HG03565 (cell line): ENCODE measurements around the gene GRK6.
A peak's percentile ranks its signal among the peaks of the same experiment; 100 is the strongest.

Experiments used
- ATAC-seq: cut with Tn5 transposase; IDR thresholded peaks from one replicate; pipeline ENCODE4 v1.9.1; 2021; ENCODE audit warnings: mild to moderate bottlenecking, moderate library complexity; ENCODE audit not compliant: unreplicated experiment

GRK6 gene

DNA sequence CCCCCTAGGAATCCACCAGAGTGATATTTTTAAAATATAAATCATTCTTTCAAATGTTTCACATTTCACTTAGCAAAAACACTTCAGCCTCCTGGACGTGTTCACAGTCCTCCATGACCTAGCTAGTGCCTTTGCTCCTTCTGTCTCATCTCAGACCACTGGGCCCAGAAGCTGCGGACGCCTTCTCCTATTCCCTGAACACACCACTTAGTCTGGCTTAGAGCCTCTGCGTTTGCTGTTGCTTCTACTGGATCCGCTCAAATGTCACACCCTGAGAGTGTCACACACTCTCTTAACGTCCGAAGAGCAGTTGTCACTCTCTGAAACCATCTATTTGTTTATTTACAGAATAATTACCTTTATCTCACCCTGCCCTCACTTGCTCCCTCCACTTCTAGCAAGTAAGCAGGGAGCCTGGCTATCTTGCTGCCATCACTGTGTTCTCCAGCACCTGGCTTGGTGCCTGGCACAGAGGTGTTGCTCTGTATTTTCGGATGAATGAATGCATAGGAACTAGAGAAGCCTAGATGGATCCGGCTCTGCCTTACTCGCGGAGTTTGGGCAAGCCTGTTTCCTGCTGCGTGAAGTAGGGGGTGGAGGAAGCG lies 1.2 kb upstream of the GRK6 start:
- ATAC-seq, result no peak

DNA sequence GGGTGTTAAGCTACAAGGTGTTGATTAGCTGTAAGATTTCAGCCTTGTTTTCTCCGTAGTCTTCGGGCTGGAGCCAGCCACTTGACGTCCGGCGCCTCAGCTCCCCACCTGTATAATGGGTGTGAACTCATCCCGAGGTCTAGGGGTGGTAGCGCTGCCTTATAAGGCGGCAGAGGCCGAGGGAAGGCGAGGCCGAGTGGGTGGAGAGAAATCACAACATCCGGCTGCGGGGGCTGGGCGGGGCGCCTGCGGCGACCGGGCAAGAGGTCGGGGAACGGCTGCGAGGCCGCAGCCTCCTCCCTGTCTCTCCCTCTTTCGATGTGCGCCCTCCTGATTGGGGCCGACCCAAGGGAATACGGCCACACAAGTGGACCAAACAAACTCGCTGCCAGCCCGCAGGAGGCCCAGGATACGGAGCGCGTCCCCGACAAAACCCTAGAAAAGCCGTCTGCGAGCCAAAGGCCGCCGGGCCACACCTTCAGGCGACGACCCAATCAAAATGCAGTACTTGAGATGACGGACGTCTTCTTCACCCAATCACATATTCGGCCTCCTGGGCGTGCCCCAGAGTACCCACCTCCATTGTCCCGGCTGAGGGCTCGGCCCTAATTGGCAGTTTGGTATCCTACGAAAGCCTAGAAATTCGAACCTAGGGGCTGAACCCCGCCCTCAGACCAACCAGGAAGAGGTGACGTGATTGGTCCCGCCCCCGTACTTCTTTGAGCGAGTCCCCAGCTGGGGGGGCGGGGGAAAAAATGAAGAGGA lies 493 bp upstream of the GRK6 start:
- peak; percentile 63 for ATAC-seq

DNA sequence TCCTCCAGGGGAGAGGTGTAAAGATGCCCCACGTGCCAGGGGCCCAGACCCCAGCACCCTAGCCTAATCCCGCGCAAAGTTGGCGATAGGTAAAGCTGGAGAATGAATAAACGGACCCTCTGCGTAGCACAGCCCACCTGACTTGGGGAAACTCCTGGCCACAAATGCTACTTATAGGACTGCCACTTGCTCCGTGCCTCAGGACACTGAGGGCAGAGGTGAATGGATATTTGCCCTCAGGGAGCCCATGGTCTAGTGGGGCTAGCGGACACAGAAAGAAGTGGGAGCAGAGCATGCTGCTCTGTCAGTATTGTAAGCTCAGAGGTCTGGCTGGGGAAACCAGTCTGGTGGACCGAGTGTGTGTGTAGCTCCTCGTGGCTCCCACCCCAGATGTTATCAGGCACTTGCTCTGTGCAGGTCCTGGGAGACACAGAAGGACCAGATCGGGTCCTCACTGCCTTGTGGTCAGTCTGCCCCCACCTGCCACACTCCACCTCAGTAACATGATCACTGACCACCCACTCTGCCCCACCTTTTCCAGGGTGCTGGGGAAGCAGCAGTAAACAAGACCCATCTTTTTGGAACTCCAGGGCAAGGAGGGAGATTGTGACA lies 841 bp downstream of the GRK6 start:
- ATAC-seq, result no peak

DNA sequence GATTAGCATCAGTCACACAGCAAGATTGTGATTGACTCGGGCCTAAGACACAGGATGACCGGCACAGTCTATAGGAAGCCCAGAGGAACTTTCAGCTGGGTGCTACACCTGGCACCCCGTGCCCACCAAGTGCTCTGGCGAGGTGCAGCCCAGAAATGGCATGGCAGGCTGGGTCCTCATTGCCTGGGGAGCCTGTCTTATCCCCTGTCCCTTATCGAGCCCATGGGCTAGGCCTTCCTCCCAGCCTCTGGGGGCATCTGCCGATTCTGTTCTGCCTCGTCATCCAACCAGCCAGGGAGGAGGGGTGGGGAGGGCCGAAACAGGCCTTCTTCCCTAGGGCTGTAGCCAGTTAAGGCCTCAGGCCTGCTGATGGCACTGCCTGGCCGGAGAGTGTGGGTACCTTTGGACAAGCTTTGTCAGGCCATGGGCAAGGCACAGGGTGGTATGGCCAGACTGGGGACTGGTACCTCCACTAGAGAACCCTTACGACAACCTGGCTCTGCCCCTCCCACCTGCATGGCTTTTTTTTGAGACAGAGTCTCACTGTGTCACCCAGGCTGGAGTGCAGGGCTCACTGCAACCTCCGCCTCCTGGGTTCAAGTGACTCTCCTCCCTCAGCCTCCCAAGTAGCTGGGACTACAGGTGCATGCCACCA lies 1.6 kb downstream of the GRK6 start:
- no peak for ATAC-seq

DNA sequence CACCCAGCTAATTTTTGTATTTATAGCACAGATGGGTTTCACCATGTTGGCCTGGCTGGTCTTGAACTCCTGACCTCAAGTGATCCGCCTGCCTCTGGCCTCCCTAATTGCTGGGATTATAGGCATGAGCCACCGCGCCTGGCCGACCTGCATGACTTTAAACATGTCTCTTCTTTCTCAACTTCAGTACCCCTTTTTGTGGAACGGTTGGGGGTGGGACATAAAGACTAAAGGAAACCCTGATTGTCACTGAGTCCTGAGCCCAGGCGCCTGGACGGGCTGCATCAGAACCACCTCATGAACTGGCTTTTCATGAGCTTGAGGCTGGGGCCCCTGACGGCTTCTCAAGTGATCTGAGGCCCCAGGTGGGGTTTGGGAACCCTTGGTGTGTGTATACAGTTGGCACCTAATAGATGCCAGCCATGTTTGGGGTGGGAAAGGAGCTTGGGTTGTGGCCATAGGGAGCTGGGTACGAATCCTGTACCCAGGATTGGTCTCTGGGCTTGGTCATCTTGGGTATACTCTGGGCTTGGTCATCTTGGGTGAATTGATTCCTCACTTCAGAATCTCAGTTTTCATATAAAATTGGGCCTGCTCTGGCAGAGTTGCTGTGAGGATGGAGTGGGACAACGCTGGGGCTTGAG lies 2.2 kb downstream of the GRK6 start:
- ATAC-seq, result no peak

DNA sequence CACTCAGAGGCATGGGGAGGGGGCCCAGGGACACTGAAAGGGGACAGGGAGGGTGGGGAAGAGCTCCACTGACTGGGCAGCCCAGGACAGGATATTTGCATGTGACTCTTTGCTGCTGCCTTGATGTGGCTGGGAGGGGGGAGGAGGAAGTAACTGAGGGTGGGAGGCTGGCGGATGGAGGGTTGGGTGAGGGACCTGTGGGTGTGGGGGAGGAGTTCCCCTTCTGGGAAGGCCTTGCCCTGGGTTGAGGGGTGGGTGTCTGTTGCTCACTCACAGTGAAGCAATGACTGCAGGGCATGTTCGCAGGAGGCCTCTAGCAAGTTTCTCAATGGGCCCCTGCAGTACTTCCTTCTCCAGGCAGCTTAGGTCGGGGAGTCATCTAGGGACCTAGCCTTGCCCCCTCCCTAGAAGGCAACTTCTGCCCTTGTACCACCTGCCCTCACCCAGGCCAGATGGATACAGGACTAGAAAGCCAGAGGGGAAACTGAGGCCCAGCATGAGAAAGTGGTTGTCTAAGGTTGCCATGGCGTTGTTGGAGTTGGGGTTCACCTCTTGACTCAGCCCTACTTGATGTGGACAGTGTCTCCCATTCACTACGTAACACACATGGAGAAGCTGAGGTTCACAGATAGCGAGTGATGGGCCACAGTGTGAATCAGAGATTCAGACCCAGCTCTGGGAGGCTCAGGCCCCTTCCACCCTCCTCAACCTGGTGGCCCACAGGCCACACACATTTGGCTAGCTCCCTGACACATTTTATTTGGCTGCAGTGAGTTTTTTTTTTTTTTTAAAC lies 3.0 kb downstream of the GRK6 start:
- ATAC-seq, result no peak

DNA sequence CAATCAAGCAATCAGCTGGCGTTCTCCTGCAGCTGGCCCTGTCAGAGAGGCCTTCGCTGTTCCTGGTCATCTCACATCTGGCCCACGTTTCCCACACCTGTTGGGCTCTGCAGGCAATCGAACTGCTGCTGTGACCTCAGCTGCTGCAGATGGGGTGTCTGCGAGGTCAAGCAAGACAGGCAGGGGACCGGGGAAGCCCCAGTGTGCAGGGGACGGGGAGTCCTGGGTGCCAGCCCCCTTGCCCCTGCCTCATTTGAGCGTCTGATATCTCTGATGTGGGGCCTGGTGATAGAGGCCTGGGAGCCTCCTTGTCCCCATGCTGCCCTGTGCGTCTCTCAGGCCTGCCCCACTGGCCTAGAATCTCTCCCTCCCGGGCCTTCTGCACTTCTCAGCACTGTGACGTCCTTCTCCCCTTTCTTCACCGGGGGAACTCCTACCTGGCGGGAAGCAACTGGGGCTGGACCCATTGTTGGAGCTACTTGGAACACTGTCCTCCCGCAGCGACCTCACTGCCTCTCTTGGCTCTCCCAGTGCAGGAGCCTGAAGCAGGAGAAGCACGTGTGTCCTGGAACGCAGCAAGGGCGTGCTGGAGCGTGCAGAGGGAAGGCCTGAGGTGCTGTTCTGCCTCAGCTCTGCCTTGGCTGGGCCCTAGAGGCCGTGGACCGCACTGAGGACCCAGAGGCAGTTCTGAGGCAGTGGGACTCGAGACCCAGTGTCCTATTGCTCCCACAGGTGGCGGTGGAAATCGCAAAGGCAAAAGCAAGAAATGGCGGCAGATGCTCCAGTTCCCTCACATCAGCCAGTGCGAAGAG lies 3.9 kb downstream of the GRK6 start:
- no peak for ATAC-seq

DNA sequence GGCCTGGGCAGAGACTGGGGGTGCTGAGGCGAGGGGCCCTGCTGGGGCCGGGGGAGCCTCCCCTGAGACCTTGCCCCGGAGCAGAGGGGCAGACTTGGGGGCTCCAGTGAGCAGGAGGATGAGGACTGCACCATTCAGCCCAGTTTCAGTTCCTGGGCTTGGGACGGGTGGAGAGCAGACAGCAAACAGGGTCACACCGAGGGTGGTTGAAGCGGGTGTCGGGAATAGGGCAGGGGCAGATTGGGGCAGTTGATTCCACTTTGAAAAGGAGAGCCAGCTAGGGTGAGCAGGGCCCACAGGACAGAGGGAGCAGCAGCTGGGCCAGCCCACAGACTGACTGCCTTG lies 4.5 kb downstream of the GRK6 start:
- ATAC-seq, result no peak

DNA sequence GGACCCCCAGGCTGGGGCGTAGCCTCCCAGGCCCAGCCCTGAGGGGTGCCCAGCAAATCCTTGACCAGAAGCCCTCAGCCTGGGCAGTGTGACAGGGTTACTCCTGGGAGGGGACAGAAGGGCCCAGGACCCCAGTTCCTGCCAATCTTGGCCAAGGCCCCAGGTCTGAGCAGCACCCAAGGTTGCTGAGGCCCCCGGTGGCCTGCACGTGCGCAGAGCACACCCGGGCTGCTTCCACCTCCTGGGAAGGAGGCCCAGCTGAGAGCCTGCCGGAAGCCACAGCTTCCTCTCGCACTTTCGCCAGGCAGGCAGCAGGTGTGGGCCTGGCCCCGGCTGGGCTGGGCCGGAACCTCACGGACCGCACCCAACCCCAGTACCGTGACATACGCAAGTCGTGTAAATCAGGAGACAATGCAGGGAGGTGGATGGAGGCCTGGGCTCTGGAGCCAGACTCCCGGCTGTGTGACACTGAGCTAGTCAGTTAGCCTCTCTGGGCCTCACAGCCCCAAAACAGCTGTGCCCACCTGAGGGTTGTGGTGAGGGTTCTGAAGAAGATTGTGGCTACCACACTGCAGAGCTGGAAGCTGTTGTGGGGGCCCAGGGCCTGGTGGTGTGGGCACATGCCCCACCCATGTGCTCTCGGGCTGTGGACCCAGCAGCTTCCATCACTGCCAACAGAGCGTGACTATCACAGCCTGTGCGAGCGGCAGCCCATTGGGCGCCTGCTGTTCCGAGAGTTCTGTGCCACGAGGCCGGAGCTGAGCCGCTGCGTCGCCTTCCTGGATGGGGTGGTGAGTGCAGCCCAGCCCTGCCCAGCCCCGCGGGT lies 5.1 kb downstream of the GRK6 start:
- peak; percentile 30 for ATAC-seq

DNA sequence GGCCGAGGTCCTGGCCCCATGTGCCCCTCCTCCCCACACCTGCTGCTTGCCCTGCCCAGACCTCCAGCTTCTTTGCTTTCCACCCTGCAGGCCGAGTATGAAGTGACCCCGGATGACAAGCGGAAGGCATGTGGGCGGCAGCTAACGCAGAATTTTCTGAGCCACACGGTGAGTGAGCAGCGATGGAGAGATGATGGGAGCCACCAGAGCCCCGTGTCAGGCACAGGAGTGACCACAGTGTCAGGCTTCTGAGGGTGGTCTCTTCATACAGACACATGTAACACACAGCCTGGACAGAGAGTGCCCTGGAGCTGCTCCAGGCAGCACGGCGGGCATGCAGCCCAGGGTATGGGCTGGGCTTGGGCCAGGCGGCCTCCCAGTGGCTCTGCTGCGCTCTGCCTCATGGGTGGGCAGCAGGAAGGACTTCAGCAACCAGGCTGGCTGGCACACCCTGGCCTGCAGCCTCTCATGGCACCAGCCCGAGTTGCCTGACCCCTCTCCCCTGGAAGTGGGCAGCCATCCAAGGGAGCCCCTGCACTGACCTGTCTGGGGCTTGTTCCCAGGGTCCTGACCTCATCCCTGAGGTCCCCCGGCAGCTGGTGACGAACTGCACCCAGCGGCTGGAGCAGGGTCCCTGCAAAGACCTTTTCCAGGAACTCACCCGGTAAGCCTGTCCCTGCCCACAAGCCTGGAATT lies 5.8 kb downstream of the GRK6 start:
- ATAC-seq, result no peak

DNA sequence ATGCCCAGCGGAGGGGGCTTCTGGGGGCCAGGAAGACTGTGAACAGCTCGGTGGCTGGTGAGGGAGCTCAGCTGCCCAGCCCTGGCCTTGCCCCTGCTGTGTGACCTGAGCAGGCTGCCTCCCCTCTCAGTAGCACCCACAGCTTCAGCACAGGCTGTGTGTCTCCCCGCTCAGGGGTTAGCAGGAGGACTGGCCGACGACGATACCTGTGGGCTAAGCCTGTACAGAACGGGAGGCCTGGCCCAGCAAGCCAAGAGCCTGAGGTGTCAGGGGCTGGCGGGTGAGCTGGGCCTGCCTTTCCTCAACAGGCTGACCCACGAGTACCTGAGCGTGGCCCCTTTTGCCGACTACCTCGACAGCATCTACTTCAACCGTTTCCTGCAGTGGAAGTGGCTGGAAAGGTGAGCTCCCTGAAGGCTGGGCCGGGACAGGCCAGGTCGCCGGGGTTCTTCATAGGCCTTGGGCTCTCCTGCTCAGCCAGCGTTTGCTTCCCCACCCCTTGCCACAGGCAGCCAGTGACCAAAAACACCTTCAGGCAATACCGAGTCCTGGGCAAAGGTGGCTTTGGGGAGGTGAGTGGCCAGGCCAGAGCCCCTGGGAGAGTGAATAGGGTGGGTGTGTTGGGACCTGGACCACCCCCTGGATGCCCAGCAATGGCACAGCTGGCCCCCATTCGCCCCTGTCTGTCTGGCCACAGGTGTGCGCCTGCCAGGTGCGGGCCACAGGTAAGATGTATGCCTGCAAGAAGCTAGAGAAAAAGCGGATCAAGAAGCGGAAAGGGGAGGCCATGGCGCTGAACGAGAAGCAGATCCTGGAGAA lies 6.6 kb downstream of the GRK6 start:
- ATAC-seq, result no peak

DNA sequence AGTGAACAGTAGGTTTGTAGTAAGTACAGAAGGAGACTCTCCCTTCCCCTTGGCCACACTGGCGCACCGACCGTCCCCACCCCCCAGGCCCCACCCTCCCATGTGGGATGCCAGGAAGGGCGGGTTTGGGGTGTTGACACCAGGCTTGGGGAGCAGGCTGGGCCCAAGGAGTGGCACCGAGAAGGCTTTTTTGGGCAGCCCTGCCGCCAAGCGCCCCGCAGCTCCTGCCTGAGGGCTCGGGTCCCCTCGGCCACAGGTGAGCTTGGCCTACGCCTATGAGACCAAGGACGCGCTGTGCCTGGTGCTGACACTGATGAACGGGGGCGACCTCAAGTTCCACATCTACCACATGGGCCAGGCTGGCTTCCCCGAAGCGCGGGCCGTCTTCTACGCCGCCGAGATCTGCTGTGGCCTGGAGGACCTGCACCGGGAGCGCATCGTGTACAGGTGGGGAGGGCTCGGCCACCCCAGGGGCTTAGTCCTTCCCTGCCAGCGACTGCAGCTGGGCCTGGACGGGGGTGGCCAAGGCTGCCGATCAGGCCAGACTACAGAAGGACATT lies 7.3 kb downstream of the GRK6 start:
- no peak for ATAC-seq

DNA sequence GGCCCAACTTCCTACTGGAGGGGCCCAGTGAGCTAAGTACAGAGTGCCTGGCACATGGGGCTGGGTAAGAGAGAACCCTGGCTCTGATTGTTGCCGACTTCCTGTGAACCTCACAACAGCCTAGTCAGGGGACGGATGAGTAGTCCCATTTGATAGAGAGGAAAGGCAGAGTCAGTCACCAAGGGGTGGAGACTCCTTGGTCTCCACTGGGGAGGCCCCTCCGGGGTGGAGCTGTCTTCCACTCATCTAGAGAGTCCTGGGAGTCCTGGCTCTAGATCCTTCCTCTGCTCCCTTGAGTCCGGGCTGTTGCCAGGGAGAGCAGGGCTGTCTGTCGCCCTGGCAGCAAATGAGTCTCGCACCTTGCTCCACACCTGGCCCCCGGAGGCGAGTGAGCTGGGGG lies 8.0 kb downstream of the GRK6 start:
- no peak for ATAC-seq

DNA sequence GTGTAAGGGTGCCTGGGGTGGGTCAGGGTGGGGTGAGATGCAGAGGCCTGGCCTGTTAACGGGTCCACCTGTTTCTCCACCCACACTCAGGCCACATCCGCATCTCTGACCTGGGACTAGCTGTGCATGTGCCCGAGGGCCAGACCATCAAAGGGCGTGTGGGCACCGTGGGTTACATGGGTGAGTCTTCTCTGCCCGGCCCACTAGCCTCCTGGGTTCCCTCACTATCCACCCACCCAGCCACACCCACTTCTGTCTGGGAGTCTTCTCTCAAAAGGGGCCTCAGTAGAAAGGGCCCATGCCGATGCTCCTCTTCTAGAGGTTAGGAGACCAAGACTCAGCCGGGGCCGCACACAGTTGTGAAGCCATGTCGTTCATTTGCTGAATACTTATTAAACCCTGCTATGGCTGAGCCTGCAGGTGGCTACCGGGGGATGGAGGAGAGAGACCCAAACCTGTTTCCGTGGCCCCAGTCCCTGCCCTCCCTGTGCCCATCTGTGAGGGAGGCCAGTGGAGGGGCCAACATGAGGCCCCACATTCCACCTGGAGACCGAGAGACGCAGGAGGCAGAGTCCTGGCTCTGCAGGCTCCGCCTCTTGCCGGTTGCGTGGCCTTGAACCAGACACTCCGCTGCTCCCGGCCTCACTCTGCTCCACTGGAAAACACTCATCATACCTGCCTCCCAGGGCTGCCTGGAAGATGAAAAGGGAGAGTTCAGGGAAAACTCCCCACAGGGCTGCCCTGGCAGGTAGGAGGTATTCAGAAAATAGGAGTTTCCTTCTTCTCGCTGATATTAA lies 8.7 kb downstream of the GRK6 start:
- no peak for ATAC-seq

DNA sequence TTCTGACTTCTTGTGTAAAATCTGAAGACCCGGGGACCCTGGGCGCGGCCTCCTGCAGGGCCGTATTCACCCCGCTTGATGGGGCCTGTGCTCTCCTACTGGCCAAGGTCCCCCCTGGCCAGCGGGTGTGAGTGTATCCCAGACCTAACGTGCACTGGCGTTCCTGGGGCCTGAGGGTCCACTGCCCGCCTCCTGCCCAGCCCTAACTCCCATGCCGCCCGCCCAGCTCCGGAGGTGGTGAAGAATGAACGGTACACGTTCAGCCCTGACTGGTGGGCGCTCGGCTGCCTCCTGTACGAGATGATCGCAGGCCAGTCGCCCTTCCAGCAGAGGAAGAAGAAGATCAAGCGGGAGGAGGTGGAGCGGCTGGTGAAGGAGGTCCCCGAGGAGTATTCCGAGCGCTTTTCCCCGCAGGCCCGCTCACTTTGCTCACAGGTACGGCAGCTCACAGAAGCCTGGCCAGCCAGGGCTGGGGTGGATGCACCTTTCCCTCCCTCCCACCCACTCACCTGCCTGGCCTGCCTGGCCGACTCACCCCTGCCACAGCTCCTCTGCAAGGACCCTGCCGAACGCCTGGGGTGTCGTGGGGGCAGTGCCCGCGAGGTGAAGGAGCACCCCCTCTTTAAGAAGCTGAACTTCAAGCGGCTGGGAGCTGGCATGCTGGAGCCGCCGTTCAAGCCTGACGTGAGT lies 9.5 kb downstream of the GRK6 start:
- ATAC-seq, result no peak

DNA sequence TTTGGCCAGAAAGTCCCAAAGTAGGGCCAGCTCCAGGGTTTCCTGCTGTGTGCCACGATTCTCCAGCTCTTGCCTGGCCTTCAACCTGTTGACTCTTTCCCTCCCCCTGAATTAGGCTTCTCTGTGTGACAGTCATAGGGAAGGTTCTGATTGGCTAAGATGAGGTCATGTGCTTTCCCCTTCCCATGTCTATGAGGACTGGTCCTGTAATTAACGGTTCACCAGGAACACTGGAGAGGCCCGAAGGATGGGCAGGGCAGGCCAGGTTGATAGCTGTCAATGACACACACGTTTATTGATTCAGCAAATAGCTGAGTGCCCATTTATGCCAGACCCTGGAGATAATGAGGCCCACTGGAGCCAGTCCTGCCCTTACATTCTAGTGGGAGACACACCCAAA lies 11.1 kb downstream of the GRK6 start:
- ATAC-seq, result no peak
